ENCODE results near the gene SCARB1.

DNA sequence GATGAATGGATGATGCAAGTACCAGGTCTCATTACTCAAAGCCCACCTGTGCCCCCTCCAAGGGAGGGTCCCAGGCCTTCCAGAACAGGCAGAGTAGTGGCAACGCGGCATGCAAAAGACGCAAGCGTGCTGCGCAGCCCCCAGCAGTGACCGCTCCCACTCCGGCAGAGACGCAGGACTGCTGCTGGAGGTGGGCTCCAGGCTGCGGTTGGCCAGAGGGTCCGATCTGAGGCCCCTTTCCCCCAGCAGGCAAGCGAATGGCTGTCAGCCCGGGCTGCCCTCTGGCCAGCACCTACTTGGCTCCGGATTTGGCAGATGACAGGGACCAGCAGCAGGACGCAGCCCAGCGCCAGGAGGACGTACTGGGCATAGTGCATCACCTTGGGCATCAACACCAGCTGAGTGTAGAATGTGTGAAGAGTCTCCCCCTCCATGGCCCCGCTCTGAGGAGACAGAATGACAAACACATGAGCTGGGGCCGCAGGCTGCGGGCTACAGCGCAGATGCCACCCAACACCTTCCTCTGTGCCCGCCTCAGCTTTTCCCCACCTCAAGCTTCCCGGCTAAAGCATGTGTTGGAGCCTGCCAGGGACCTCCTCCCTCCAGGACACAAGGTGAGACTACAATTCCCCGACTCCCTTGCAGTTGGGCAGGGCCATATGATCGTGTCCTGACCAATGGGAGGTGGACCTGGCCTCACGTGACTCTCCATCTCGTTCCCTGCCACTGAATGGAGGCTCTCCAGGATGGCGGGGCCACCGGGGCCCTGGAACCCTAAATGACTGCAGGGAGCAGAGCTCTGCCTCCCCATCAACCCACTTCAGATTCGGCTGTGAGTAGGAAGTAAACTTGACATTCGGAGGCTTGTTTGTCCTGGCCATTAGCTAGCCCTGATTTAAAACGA lies 77.4 kb downstream of the SCARB1 start:
- TF ChIP-seq POLR2AphosphoS5 (IDR thresholded peaks at IDR 0.05) (no peak), EP300 (IDR thresholded peaks at IDR 0.05; ENCODE audit: low read depth) (no peak), POLR2A (IDR thresholded peaks at IDR 0.05) (no peak)
